Left ventricle myocardium inferior (tissue), 1 donor: ENCODE data around the gene TES. TPM values are rescaled to one million over a fixed set of nuclear protein-coding genes. Genes with fewer than 3 reads are reported as not detected.

ENCODE experiments used
- DNase-seq: peaks from one replicate; pipeline ENCODE4 v3.0.0-alpha.2; 2020
- H3K27ac ChIP-seq: fragments of 200-600 bp; replicated peaks from 2 replicates; pipeline ENCODE4 v1.8.0; 2021
- H3K27me3 ChIP-seq: fragments of 200-600 bp; 2 replicates; pipeline ENCODE4 v1.8.0; 2021; ENCODE audit warnings: low read depth
- H3K36me3 ChIP-seq: fragments of 200-600 bp; 2 replicates; pipeline ENCODE4 v1.8.0; 2021
- H3K4me1 ChIP-seq: fragments of 200-600 bp; 2 replicates; pipeline ENCODE4 v1.8.0; 2021
- H3K4me3 ChIP-seq: fragments of 200-600 bp; 2 replicates; pipeline ENCODE4 v1.8.0; 2021; ENCODE audit warnings: mild to moderate bottlenecking, moderate library complexity
- H3K9me3 ChIP-seq: fragments of 200-600 bp; replicated peaks from 2 replicates; pipeline ENCODE4 v1.8.0; 2021
- intact Hi-C: fragments of 100-400 bp; cut with micrococcal nuclease; formaldehyde crosslinking; loops from one replicate; pipeline ENCODE4 v1.11.0; 2022
- total RNA-seq: library from RNA; stranded (reverse); fragmentation: NEBNext Ultra II Directional; extraction: Animal tissue kit (Norgen Biotek cat#: 25700); gene quantifications from one replicate; pipeline ENCODE4 v1.2.1, GENCODE V29; 2021
- TF ChIP-seq, protein P1 (sequence below): fragments of 200-600 bp; IDR thresholded peaks from 2 replicates; pipeline ENCODE4 v1.8.0; 2021; ENCODE audit warnings: antibody characterized with exemption, mild to moderate bottlenecking, borderline replicate concordance
- donor health status: DM: no; HTN: yes; CAD: no; lungs with severe emphysema.

Gene TES
- total RNA-seq, 1 donor from 2014 or later: 13.9 TPM

- no peak overlapping the region for H3K27ac ChIP-seq
- H3K4me1 ChIP-seq: peaks cover 54% of the 10 kb centered on the region
Measured at GRCh38 chr7:116273283-116273917, 63.1 kb downstream of the TES start.

DNA sequence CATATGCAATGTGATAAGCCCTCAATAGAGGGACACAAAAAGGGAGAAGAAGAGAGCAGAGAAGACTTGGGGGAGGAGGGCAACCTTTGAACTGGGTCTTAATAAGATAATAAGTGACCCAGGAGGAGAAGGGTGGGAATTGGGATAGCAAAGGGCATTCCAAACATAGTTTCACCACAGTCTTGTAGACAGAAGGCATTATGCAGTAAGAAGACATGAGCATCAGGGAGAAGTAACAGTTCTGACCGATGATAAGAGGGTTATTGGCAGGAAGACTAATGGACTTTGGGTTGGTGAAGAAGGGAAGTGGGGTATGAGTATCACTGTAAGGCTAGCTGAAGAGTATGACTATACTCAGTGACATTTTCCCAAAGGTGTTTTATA is 63.6 kb downstream of the TES start:
- peaks cover 54% of the 10 kb centered on the region for H3K4me1 ChIP-seq
- no peak overlapping the region for H3K4me3 ChIP-seq
- H3K9me3 ChIP-seq: no peaks in the 10 kb centered on the region
- TF ChIP-seq, protein P1, sequence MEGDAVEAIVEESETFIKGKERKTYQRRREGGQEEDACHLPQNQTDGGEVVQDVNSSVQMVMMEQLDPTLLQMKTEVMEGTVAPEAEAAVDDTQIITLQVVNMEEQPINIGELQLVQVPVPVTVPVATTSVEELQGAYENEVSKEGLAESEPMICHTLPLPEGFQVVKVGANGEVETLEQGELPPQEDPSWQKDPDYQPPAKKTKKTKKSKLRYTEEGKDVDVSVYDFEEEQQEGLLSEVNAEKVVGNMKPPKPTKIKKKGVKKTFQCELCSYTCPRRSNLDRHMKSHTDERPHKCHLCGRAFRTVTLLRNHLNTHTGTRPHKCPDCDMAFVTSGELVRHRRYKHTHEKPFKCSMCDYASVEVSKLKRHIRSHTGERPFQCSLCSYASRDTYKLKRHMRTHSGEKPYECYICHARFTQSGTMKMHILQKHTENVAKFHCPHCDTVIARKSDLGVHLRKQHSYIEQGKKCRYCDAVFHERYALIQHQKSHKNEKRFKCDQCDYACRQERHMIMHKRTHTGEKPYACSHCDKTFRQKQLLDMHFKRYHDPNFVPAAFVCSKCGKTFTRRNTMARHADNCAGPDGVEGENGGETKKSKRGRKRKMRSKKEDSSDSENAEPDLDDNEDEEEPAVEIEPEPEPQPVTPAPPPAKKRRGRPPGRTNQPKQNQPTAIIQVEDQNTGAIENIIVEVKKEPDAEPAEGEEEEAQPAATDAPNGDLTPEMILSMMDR: no peak
- H3K27ac ChIP-seq: no peak overlapping the region
- intact Hi-C loops: no loop called here
- DNase-seq: no peak
- H3K36me3 ChIP-seq: no peaks in the 10 kb centered on the region
- no peaks in the 10 kb centered on the region for H3K27me3 ChIP-seq

More at GRCh38 chr7:116273283-116273917, 63.1 kb downstream of the TES start:
- Histone ChIP-seq H3K27me3 (no peaks in the 10 kb centered on the region), H3K9me3 (no peaks in the 10 kb centered on the region), H3K4me3 (no peak overlapping the region), H3K36me3 (no peaks in the 10 kb centered on the region)
- TF ChIP-seq, protein P1: no peak
- no peak for DNase-seq
- intact Hi-C loops: no loop called here

- H3K9me3 ChIP-seq: no peaks in the 10 kb centered on the region
- no peak for DNase-seq
- no peaks in the 10 kb centered on the region for H3K36me3 ChIP-seq
- H3K27me3 ChIP-seq: no peaks in the 10 kb centered on the region
- no peak overlapping the region for H3K4me3 ChIP-seq
- H3K27ac ChIP-seq: peak overlapping the region; percentile 50
- TF ChIP-seq, protein P1: no peak
- H3K4me1 ChIP-seq: peaks cover 43% of the 10 kb centered on the region
- intact Hi-C loops: no loop called here
Measured at GRCh38 chr7:116277070-116277469, 66.7 kb downstream of the TES start.

GRCh38 chr7:116279217-116279616 is 68.9 kb downstream of the TES start:
- no peaks in the 10 kb centered on the region for H3K27me3 ChIP-seq
- TF ChIP-seq, protein P1: no peak
- H3K4me3 ChIP-seq: no peak overlapping the region
- no peaks in the 10 kb centered on the region for H3K36me3 ChIP-seq
- no peaks in the 10 kb centered on the region for H3K9me3 ChIP-seq
- H3K4me1 ChIP-seq: peaks cover 35% of the 10 kb centered on the region
- DNase-seq: no peak
- H3K27ac ChIP-seq: no peak overlapping the region
- intact Hi-C loops: no loop called here

DNA sequence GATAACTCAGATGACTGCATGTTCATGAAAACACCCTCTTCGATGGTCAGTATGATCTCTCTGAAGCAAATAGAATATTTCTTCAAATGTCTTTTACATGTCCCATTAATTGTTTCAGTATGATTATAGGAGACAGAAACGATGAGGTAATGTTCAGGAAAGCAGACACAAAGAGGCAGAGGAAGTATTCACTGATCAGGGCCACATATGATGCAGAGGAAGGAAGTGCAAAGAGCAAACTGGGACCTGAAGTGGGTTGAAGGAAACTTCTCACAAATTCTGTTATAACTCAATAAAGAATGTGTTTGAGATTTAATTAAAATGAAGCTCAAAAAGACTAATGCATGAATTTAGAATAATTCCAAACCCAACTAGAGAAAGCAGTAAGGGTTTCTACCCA is 70.5 kb downstream of the TES start:
- Histone ChIP-seq H3K4me1 (peaks cover 39% of the 10 kb centered on the region), H3K27me3 (no peaks in the 10 kb centered on the region), H3K27ac (peak overlapping the region; percentile 49)

More for the DNA sequence above, 70.5 kb downstream of the TES start:
- TF ChIP-seq, protein P1: no peak
- H3K4me3 ChIP-seq: no peak overlapping the region
- DNase-seq: no peak
- intact Hi-C loops: no loop called here
- no peaks in the 10 kb centered on the region for H3K9me3 ChIP-seq
- H3K36me3 ChIP-seq: no peaks in the 10 kb centered on the region
